Gastrocnemius medialis (tissue), 4 donors: ENCODE data around the gene SLC31A2.

Source experiments
- CTCF ChIP-seq, 5 experiments: fragments of 450-650 bp in 3 of 5; fragments of 200-600 bp in 2 of 5; sonication (generic) in 2 of 5; IDR thresholded peaks in 4 of 5; conservative IDR thresholded peaks in 1 of 5; 1 replicate in 4 of 5; 2 replicates in 1 of 5; pipeline ENCODE4 v1.5.1; 2016 to 2019; ENCODE audit warnings: antibody characterized with exemption in 5 of 5, mild to moderate bottlenecking in 3 of 5, moderate library complexity in 3 of 5
- POLR2A ChIP-seq, 2 donors: fragments of 450-650 bp; IDR thresholded peaks; one replicate each; pipeline ENCODE4 v1.6.1; 2017; ENCODE audit warnings: antibody characterized with exemption in 2 of 2, mild to moderate bottlenecking in 2 of 2, moderate library complexity in 2 of 2

DNA sequence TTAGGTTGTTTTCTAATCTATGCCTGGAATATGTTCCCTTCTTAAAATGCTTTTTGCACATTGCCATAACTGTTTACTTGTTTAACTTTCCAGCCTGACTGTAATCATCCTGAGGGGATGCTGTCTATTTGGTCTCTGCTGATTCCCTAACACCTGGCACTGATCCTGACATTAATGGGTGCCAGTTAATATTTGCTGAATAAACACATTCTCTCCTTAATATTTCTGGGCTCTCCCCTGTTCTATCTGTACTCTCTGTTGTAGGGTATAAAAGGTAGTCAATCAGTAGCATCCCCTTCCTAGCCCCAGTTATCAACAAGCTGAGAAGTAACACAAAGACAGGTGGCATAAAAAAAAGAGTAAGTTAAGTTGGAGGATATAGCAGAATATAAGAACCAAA lies 21.3 kb upstream of the SLC31A2 start:
- no peak for TF ChIP-seq POLR2A (IDR thresholded peaks at IDR 0.05)
- TF ChIP-seq CTCF (IDR thresholded peaks at IDR 0.05 in 4 of 5, conservative IDR thresholded peaks at IDR 0.05 in 1 of 5): no peak
